HG03097 (cell line): ENCODE measurements around the gene GREB1L.

Experiments used
- ATAC-seq: cut with Tn5 transposase; IDR thresholded peaks from one replicate; pipeline ENCODE4 v1.9.1; 2021; ENCODE audit not compliant: unreplicated experiment, low FRiP score

GREB1L gene

DNA sequence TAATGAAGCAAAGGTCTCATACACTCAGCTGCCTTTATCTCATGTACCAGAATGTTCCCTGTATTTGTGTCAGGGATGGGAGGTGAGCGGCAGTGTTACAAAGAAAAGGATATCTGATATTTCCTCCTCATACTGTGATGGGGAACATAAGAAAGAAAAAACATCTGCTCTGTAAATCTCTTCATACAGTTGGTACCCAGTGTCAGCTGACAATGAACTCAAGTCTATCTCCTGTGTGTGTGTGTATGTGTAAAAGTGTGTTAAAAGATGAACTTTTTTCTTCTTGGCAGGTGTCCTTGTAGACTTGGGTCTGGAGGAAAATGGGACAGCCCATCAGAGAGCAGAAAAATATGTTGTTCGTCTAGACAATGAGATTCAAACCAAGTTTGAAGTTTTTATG is 230.7 kb downstream of the GREB1L start:
- no peak for ATAC-seq

DNA sequence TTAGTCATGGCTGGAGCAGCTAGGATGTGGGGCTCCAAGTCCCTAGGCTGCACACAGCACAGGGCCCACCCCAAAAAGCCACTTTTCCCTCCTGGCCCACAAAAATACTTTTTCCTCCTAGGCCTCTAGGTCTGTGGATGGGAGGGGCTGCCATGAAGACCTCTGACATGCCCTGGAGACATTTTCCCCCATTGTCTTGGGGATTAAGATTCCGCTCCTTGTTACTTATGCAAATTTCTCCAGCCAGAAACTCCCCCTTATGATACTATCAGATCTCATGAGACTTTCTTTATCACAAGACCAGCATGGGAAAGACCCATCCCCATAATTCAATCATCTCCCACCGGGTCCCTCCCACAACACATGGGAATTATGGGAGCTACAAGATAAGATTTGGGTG is 232.6 kb downstream of the GREB1L start:
- ATAC-seq: no peak

DNA sequence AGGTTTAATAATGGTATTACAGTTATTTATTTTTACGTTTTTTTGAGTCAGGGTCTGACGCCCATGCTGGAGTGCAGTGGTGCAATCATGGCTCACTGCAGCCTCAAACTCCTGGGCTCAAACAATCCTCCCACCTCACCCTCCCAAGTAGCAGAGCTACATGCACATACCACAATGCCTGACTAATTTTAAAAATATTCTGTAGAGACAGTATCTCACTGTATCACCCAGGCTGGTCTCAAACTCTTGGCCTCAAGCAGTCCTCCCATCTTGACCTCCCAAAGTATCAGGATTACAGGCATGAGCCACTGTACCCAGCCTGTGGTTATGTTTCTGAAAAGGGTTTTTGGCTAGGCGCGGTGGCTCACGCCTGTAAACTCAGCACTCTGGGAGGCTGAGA is 237.7 kb downstream of the GREB1L start:
- no peak for ATAC-seq

DNA sequence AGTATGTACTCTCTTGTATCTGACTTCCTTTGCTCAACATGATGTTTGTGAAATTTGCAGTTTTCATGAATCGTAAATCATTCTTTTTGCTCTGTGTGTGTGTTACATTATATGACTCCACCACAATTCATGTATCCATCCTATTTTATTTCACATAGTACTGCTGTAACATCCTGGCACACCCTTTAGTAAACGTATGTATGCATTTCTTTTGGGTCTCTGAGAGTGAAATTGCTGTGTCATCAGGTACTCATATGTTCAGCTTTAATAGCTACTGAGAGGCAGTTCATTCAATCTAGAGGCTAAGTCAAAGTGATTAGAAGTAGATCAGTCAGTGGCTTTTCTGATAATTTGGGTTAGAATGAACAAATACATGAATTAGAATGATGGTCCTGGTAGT is 239.7 kb downstream of the GREB1L start:
- no peak for ATAC-seq

DNA sequence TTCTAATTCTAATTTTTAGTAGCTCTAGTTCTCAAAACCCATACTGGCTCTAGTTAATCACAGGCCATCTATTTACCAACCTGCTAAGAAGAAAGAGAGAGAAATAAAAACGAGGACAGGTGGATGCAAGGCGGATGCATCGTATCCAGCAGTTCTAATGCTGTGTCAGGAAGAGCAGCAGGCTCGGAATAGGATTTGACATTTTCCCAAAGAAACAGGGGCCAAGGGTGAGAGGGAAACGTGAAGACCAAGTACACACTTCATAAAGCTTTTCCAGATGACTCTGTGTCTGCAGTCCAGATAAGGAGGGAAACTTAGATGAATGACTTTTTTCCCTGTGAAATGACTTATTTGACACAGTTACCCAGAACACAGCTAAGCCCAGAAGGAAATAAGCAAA is 241.0 kb downstream of the GREB1L start:
- no peak for ATAC-seq

DNA sequence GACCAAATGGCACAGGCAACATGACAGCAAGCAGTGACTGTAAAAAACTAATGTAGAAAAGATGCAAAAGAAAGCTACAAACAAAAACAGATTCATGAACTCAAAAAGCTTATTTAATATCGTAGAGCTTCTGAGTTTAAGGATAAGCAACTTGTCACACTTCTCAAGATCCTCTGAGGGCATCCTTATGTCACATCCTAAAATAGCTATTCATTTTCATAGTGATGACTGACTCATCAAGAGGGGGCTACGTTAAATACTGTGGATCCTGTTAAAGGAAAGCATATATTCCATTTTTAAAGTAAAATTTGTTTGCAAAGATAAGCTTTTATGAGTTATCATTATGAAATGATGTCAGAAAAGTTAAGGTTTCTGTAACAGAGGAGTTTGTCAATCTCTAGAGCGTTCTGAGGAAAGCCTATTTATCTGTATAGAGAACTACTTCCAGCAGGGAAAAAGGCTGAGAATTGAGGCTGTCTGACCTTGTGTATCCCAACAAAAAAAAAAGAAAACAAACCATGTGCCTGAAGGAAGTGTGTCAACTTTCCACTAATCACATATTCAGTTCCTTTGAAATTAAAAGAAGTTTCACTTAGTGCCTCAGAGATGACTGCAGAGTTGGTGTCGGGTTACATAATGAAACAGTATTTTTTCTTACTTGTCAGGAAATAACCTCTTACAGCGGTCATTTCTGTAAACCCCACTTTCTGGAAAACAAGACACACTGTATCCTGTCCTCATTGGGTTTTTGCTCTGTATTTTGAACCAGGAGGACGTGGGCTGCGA is 243.0 kb downstream of the GREB1L start:
- ATAC-seq: no peak

DNA sequence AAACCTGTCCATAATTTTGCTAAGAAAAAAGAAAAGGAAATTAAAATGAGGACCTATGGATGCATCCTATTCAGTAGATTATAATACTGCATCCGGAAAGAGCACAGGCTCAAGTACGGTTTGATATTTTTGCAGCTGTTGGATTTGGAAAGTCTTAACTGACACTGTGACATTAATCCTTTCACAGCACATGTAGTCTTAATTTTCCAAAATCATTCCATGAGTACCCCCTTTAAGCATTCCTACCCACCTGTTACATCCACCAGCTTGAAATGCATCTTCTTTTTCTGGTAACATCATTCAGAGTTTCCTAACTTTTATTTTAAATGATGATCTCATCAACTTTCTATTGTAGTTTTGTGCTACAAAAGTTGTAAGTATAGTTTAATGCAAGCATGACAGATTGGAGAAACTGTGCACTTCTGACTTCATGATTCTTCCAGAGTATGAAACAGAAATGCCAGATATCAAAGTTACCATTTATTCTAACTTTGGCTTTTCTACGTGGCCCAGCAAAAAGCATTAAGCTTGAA is 244.9 kb downstream of the GREB1L start:
- no peak for ATAC-seq

DNA sequence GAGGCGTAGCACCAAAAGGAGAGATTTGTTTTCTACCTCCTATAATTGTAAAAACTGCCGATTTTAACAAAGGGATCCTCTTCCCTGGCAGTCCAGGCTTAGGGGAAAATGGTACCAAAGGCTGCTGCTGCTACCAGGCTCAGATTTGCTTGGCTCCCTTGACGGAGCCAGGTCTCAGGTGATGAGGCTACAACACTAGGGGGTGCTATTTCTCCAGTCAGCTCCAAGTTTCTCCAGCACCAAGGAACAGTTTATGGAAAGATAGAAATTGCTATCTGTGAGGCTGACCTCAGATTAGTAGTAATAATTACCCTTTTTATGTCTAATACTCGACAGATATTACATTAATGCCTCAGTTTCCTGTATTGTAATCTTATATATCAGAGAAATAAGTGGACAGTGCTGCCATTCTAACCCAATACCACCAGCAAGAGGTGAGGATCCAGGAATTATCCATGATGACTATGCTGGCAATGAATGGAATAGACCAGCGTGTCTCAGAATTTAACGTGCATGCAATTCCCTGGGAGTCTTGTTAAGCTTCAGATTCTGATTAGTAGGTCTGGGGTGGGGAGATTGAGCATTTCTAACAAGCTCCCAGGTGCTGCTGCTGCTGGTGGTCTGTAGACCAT is 247.2 kb downstream of the GREB1L start:
- no peak for ATAC-seq

DNA sequence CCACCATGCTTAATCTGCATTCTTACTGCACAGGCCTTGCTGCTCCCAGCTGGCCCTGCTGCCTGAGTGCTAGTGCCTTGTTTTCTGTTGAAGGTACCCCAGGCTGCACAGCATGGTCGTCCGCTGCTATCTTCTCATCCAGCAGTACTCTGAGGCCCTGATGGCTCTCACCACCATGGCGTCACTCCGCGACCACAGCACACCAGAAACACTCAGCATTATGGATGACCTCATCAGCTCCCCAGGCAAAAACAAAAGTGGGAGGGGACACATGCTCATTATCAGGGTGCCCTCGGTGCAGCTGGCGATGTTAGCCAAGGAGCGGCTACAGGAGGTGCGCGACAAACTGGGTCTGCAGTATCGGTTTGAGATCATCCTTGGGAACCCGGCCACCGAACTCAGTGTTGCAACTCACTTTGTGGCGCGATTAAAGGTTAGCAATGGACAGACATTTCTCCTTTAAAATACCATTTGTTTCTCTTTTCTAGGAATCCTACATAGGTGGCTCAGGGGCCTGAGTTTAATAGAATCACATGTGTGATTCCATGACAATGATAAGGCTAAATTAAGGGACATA is 248.0 kb downstream of the GREB1L start:
- ATAC-seq: no peak

DNA sequence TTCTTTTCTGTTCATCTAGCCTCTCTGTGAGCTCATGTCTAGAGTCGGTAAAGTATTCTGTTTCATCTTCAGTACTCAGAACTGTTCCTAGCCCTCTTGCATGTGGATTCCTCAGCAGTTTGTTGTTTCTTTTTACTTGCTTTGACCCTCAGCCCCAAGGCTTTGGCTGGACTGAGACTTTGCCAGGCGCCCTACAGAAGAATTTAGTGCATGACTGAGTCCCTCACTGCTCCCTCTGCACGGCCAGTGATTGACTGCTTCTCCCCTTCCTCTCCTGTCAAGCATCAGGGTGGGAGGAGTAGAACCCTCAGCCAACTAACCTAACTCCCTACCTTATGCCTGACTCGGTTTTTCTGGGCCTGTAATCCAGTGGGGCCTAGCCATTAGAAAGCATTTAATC is 248.7 kb downstream of the GREB1L start:
- no peak for ATAC-seq

DNA sequence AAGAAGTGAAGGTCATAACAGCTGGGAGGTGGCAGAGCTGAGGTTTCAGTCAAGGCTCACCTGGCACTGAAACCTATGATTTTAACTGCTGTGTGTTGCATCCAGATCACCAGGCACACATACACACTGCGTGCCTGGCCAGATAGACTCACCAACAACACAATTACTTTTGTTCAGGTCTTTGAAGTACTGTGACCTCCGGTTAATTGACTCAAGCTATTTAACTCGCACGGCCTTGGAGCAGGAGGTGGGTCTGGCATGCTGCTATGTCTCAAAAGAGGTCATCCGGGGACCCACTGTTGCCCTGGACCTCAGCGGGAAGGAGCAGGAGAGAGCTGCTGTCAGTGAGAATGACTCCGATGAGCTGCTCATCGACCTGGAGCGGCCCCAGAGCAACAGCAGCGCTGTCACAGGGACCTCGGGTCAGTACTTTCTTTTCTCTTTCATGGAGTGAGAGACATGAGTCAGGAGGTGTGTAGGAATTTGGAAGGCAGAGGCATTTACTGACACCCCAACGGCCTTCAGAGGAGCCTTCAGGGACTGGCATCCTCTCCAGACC is 254.3 kb downstream of the GREB1L start:
- ATAC-seq: no peak

DNA sequence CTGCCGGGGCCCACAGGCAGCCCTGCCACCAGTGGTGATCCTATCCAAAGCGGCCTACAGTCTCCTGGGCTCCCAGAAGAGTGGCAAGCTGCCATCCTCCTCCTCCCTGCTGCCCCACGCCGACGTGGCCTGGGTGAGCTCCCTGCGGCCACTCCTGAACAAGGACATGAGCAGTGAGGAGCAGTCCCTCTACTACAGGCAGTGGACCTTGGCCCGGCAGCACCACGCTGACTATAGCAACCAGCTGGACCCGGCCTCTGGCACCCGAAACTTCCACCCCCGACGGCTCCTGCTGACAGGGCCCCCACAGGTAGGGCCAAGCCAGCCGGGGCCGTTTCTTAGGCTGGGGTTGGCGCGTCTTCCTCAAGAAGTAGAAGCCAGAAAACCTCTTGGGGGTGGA is 258.0 kb downstream of the GREB1L start:
- no peak for ATAC-seq

DNA sequence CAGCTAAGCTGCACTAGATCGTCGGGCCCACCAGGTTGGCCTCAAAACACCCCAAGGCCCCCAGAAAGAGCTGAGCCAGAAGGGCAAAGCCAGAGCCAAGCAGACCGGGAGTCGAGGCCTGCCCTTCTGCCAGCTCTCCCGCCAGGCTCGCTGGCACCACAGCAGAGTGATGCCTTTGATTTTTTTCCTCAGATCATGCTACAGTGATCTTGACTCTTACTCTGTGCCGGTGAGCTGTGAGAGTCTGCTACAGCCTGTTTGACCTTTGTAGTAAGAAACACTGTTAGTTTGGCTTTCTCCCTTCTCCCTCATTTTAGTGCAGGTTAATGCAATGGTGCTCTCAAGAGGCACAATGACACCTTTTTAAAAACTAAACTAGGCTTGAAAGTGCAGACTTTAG is 260.6 kb downstream of the GREB1L start:
- no peak for ATAC-seq

DNA sequence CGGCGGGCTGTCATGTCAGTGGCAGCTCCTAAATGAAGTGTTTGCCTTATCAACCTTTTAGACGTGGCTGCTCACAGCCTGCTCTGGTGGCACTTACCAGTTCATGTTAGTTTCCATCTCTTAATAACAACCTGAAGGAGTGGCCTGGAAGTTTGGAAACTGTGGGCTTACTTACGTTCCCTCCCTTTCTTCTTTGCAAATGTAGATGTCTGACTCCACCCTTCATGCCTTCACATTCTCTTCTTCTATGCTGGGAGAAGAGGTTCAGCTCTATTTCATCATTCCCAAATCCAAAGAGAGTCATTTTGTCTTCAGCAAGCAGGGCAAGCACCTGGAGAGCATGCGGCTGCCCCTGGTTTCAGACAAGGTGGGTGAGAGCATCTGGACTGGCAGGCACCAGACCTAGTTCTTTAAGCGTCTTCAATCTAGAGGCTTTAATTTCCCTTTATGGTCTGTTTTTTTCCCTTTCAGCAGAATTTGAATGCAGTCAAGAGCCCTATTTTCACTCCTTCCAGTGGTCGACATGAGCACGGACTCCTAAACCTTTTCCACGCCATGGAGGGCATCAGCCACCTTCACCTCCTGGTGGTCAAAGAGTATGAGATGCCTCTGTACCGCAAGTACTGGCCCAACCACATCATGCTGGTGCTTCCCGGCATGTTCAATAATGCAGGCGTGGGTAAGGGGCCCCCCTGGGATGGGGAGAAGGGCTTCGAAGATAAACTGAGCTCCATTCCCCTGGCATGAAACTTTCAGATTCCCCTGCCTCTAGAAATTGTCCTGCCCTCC is 266.1 kb downstream of the GREB1L start:
- no peak for ATAC-seq

DNA sequence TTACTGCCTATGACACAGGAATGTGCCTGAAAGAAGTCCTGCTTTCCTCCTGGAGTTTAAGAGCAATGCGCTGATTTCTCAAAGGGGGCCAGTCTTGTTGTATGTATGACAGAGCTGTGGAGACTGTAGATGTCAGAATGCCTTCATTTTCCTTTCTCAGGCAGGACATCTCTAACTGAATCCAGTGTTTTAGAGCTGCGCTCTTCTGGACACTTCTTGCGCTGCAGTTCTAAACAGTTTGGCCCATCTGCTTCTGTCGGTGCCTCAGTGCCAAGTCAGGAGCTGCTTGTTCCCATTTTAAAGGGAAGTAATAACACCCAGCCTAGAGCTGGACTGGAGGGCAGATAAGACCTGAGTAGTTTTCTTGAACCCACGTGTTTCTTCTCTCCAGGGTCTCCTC is 267.0 kb downstream of the GREB1L start:
- ATAC-seq: no peak

DNA sequence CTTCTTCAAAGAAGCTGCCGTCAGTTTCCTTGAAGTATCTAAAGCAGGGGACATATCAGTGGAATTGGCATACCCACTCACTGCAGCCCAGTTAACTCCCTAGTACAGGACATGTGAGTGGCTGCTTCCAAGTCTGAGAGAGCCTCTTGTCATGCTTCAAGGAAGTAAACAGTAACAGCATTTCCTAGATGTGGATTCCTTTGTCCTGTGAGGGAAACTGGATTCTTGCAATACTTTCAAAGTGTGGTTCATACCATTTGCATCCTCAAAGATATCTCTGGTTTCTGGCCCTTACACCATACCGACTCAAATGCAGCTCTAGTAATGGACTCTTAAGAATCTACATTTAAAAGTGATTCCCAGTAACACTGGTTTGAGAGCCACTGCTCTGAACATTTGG is 271.3 kb downstream of the GREB1L start:
- ATAC-seq: no peak

DNA sequence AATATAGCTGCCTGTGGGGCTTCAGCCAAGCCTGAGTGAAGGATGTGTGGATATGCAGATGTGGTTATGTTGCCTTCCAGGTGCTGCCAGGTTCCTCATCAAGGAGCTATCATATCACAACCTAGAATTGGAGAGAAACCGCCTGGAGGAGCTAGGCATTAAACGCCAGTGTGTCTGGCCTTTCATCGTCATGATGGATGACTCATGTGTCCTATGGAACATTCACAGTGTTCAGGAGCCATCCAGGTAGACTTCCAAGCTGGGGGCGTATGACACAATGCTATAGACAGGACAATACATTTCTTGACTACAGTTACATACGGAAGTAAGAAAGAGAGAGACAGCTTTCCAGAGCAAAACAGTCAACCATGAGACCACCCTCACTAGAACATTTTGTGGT is 271.7 kb downstream of the GREB1L start:
- ATAC-seq: no peak

DNA sequence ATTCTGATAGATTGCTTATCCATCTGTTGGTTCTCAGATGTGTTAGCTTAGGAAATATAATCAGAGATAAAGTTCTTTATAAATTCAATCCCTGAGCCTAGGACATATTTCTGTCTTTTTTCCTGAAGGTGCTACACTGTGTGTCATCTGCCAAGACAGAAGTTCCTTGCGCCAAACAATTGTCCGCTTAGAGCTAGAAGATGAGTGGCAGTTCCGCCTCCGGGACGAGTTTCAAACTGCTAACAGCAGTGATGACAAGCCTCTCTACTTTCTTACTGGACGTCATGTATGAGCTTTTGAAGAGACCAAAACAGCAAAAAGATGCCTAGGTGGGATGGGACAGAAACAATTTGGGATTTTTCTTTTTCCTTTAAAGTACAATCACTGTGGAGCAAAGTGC is 280.5 kb downstream of the GREB1L start:
- ATAC-seq: no peak

DNA sequence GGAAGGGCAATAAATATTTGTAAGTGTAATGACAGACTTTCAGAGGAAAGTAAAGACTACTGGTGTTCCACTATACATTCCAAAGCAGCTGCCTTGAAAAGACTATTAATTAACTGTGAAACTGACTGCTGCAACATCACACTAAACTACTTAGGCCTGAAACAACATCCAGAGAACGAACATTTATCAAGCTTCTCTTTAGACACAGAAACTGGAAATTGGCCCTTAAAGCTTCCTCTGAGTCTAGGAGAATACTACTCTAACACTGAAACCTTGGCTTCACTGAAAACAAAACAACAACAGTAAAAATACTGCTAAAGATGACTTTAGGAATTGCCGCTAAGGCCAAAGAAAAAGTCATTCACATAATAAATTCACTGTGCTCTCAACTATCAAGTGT is 283.9 kb downstream of the GREB1L start:
- ATAC-seq: no peak

DNA sequence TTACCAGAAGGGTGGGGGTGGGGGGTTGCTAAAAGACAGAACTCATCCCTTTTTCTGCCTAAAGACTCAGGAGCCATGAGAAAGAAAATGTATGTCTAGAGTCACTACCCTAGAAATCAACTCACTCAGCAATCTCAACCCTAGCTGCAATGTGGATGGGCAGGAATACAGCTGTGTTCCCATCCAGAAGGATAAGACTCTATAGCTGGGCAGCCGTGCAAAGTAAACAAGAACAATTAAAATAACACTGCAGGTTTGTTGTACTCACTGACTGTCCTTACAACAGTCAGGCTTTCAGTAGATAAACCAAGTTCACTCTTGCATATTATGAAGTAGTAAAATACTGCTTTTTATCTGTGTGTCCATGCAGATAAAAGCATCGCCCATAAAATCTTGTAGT is 284.4 kb downstream of the GREB1L start:
- no peak for ATAC-seq

DNA sequence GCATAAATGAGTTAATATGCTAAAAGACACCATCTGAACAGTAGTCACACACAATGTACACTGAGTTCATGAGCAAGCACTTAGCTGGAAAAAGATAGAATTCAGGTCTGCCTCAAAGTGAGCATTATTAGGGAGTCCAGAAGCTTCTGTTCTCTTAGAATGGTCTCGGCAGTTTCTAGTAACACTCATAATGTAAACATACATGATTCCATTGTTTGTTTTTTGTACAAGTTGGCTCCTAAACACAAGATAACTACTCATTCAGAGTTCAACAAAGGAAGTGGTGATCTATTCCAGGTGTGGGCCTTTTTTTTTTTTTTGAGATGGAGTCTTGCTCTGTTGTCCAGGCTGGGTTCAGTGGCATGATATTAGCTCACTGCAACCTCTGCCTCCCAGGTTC is 292.3 kb downstream of the GREB1L start:
- ATAC-seq: no peak
